K562 (cell line): Measurements from ENCODE around the gene MAP1LC3A. TPM values are rescaled to one million over a fixed set of nuclear protein-coding genes. Genes with fewer than 3 reads are reported as not detected.

Experiments
- ATAC-seq: fragments of 200-7000 bp; cut with Tn5 transposase; 3 replicates; pipeline ENCODE4 v1.9.1; 2020; ENCODE audit warnings: moderate library complexity
- BruUV-seq: library from RNA; stranded (reverse); fragments of 400-500 nt; replicated peaks from 2 replicates; lab custom pipeline; 2021; lab: Mats Ljungman, UMichigan
- CTCF ChIA-PET: fragments of 300-600 bp; formaldehyde crosslinking; extraction: SDS; loops from one replicate; lab custom pipeline; 2021; ENCODE audit warnings: low intra/inter-chr PET ratio; lab: Yijun Ruan, JAX
- POLR2A ChIA-PET: fragments of 300-600, 350-650 bp; sonication (Branson Sonifier 250); formaldehyde crosslinking; extraction: SDS; loops from one replicate; lab custom pipeline; 2021; ENCODE audit warnings: antibody characterized with exemption, inconsistent platforms; lab: Yijun Ruan, JAX
- DNase-seq, 4 experiments: peaks; one replicate each; pipeline versions ENCODE4 v3.0.0 to v3.0.0-alpha.2; 2011 to 2018; ENCODE audit warnings: low spot score in 3 of 4, mixed read lengths in 3 of 4; ENCODE audit errors: extremely low read depth in 1 of 4
- FAIRE-seq: peaks from 2 replicates; lab custom pipeline; 2011; peaks lifted over from hg19 to GRCh38; lab: Jason Lieb, UNC
- H2AFZ ChIP-seq: 2 replicates; pipeline ENCODE4 v1.6.0; 2011; ENCODE audit warnings: low read depth, low read length, control low read depth, inconsistent platforms
- H3K27ac ChIP-seq: fragments of 200-600 bp; 3 replicates; pipeline ENCODE4 v1.8.0; 2011; ENCODE audit warnings: low read depth, mild to moderate bottlenecking, control low read depth, inconsistent platforms, low read length, moderate library complexity, mixed read lengths; ENCODE audit errors: extremely low read depth
- H3K27me3 ChIP-seq, 2 experiments: fragments of 300-600 bp in 1 of 2; 2 replicates in 1 of 2; 3 replicates in 1 of 2; pipeline versions ENCODE4 v1.6.0 to v1.8.0; 2011; ENCODE audit warnings: inconsistent platforms in 2 of 2, low read length in 2 of 2, mild to moderate bottlenecking in 1 of 2, mixed read lengths in 1 of 2, moderate library complexity in 1 of 2; ENCODE audit not compliant: control insufficient read depth in 2 of 2, insufficient read depth in 2 of 2
- H3K36me3 ChIP-seq: fragments of 300-600 bp; 3 replicates; pipeline ENCODE4 v1.8.0; 2011; ENCODE audit warnings: mild to moderate bottlenecking, low read length, inconsistent platforms; ENCODE audit not compliant: control insufficient read depth, insufficient read depth
- H3K4me1 ChIP-seq, 2 experiments: fragments of 200-600 bp in 1 of 2; replicated peaks in 1 of 2; 2 replicates in 1 of 2; 3 replicates in 1 of 2; pipeline versions ENCODE4 v1.5.1 to v1.8.0; 2011; ENCODE audit warnings: inconsistent platforms in 2 of 2, low read length in 2 of 2, mild to moderate bottlenecking in 1 of 2, mixed read lengths in 1 of 2, moderate library complexity in 1 of 2; ENCODE audit not compliant: control insufficient read depth in 2 of 2, insufficient read depth in 2 of 2
- H3K4me2 ChIP-seq: 2 replicates; pipeline ENCODE4 v1.6.1; 2011; ENCODE audit warnings: low read length, control low read depth, inconsistent platforms, mixed read lengths; ENCODE audit not compliant: insufficient read depth
- H3K4me3 ChIP-seq: fragments of 200-600 bp; sonication (generic), shearing (Covaris generic); 2 replicates; pipeline ENCODE4 v1.5.1; 2016; ENCODE audit warnings: control low read depth, inconsistent platforms
- H3K79me2 ChIP-seq: fragments of 200-600 bp; 3 replicates; pipeline ENCODE4 v1.8.0; 2011; ENCODE audit warnings: low read length, inconsistent platforms; ENCODE audit not compliant: control insufficient read depth, insufficient read depth
- H3K9ac ChIP-seq, 2 experiments: 2 replicates each; pipeline versions ENCODE4 v1.6.0 to v1.6.1; 2011; ENCODE audit warnings: low read depth in 2 of 2, low read length in 2 of 2, control low read depth in 1 of 2, inconsistent platforms in 1 of 2, mild to moderate bottlenecking in 1 of 2, mixed read lengths in 1 of 2; ENCODE audit not compliant: insufficient read depth in 1 of 2
- H3K9me1 ChIP-seq: one replicate; pipeline ENCODE4 v1.6.0; 2011; ENCODE audit warnings: inconsistent platforms, mild to moderate bottlenecking, low read length, moderate library complexity; ENCODE audit not compliant: control insufficient read depth, insufficient read depth
- H3K9me3 ChIP-seq: replicated peaks from 2 replicates; pipeline ENCODE4 v1.5.1; 2011; ENCODE audit warnings: low read depth, low read length, inconsistent platforms; ENCODE audit not compliant: control insufficient read depth, insufficient read depth
- H4K20me1 ChIP-seq: replicated peaks from 2 replicates; pipeline ENCODE4 v1.6.1; 2011; ENCODE audit warnings: low read length, inconsistent platforms, mixed read lengths; ENCODE audit not compliant: control insufficient read depth, insufficient read depth
- CHD1 ChIP-seq: fragments of 200-600 bp; sonication (generic); IDR thresholded peaks from one replicate; pipeline ENCODE4 v1.6.1; 2012; ENCODE audit warnings: mild to moderate bottlenecking, moderate library complexity, low read length, inconsistent platforms
- MAFG ChIP-seq: fragments of 450-650 bp; conservative IDR thresholded peaks from 2 replicates; pipeline ENCODE4 v1.6.1; 2016; ENCODE audit warnings: missing genetic modification characterization, missing compliant biosample characterization
- PREB ChIP-seq: sonication (generic); formaldehyde crosslinking; IDR thresholded peaks from 2 replicates; pipeline ENCODE4 v1.8.1; 2023; ENCODE audit warnings: mild to moderate bottlenecking, missing genetic modification reagents
- SMARCB1 ChIP-seq: IDR thresholded peaks from 2 replicates; pipeline ENCODE4 v1.6.1; 2011; ENCODE audit warnings: improper control_type of control experiment, low read depth; ENCODE audit not compliant: insufficient read length
- SNRNP70 ChIP-seq: fragments of 200-400 bp; formaldehyde crosslinking; optimal IDR thresholded peaks from 2 replicates; pipeline ENCODE3; 2017; ENCODE audit warnings: low read depth, low read length
- ZNF121 ChIP-seq: sonication (generic); formaldehyde crosslinking; conservative IDR thresholded peaks from 2 replicates; pipeline ENCODE4 v1.8.0; 2022; ENCODE audit warnings: missing genetic modification reagents
- ZNF311 ChIP-seq: fragments of 250-450 bp; sonication (Bioruptor Pico); IDR thresholded peaks from 2 replicates; pipeline ENCODE4 v1.4.0; 2020; ENCODE audit warnings: mild to moderate bottlenecking, moderate library complexity
- ZNF830 ChIP-seq: fragments of 250-450 bp; sonication (Bioruptor Pico); IDR thresholded peaks from 2 replicates; pipeline ENCODE4 v1.5.0; 2021; ENCODE audit warnings: mild to moderate bottlenecking
- WGBS: fragments of 100-300 bp; shearing (Covaris generic); methylation state at CpG from one replicate; pipeline ENCODE4 v1.1.6; 2016; ENCODE audit warnings: low coverage, mixed read lengths; ENCODE audit not compliant: insufficient coverage; ENCODE audit errors: missing lambda C conversion rate; 5-methylcytosine and 5-hydroxymethylcytosine counted together
- in situ Hi-C: fragments of 300-500 bp; cut with MboI; formaldehyde crosslinking; loops from 4 replicates; pipeline ENCODE4 v1.15.0; 2018; ENCODE audit warnings: inconsistent platforms, mixed read lengths
- intact Hi-C: fragments of 100-400 bp; cut with micrococcal nuclease; formaldehyde crosslinking; loops from 2 replicates; pipeline ENCODE4 v1.14.2; 2022
- polyA plus RNA-seq, 8 experiments: library from polyadenylated mRNA; depleted of rRNA in 4 of 8; stranded (reverse) in 5 of 8; unstranded in 3 of 8; fragments of >200 nt; fragmentation: Nextera tagmentation in 2 of 8; fragmentation: Illumina TruSeq in 1 of 8; extraction: Ambion mirVana in 2 of 8; extraction: Trizol in 1 of 8; gene quantifications; 2 replicates each; pipeline versions ENCODE4 v1.2.1 to v1.2.3, GENCODE V29; 2011 to 2014; ENCODE audit warnings: inconsistent platforms in 1 of 8, missing spikeins in 1 of 8
- total RNA-seq, 7 experiments: library from RNA; depleted of rRNA in 6 of 7; stranded (reverse); fragments of >200 nt in 6 of 7; fragmentation: Illumina TruSeq in 2 of 7; extraction: Trizol in 2 of 7; gene quantifications; 2 replicates each; pipeline versions ENCODE4 v1.2.1 to v1.2.3, GENCODE V29; 2011 to 2021; ENCODE audit warnings: low replicate concordance in 1 of 7

Gene MAP1LC3A
- total and polyA plus RNA-seq, 9 of the 15 experiments (the other 6 are each of a cell fraction or from before 2014, with no cell fraction given) = 0.27 to 0.38 TPM; not detected in 7

- WGBS = 36% methylated on average over 7 of the region's 9 CpGs
- no peak overlapping the region for H3K4me3 ChIP-seq
- in situ Hi-C loops (no loop called here), intact Hi-C loops (no loop called here)
- H3K27me3 ChIP-seq = no peaks in the 10 kb centered on the region
- no peak overlapping the region for H2AFZ ChIP-seq
- TF ChIP-seq CHD1 (no peak), ZNF830 (CRISPR knock-in tag) (no peak), MAFG (no peak), ZNF311 (CRISPR knock-in tag) (no peak), PREB (CRISPR knock-in tag) (no peak), SNRNP70 (no peak), ZNF121 (no peak), SMARCB1 (no peak)
- no peaks in the 10 kb centered on the region; the same call in 2 of the 3 replicates for H3K36me3 ChIP-seq
- ChIA-PET CTCF (no interaction called here), POLR2A (no interaction called here)
- no peak overlapping the region for H3K9ac ChIP-seq
- no peaks in the 10 kb centered on the region for H3K79me2 ChIP-seq
- H3K4me1 ChIP-seq = no peaks in the 10 kb centered on the region; a peak in 1 of 5 replicates
- DNase-seq (no peak), FAIRE-seq (no peak), ATAC-seq (no peak)
- H3K9me3 ChIP-seq = no peaks in the 10 kb centered on the region
- no peaks in the 10 kb centered on the region for H4K20me1 ChIP-seq
- no peaks in the 10 kb centered on the region for H3K9me1 ChIP-seq
- no TSS peak for BruUV-seq
- no peak overlapping the region for H3K27ac ChIP-seq
- H3K4me2 ChIP-seq = no peak overlapping the region
These were observed 42.6 kb downstream of the MAP1LC3A start for GRCh38 chr20:34600892-34601653.
